HG03457 (cell line): ENCODE measurements around the gene CPXM1.
"Not testable (repeated sequence)": the region's sequence is repeated elsewhere in the genome, so short reads cannot be mapped to it uniquely, and the experiment has no call there.

Source experiments
- ATAC-seq: cut with Tn5 transposase; IDR thresholded peaks from one replicate; pipeline ENCODE4 v1.9.1; 2021; ENCODE audit warnings: moderate number of reproducible peaks; ENCODE audit not compliant: unreplicated experiment

CPXM1 gene

GRCh38 chr20:2800521-2801285 is at the start of gene CPXM1:
Gene CPXM1, minus strand, starts transcription at chr20:2800627. Its CDS starts 55 bp downstream, at chr20:2800572.
- no peak for ATAC-seq

DNA sequence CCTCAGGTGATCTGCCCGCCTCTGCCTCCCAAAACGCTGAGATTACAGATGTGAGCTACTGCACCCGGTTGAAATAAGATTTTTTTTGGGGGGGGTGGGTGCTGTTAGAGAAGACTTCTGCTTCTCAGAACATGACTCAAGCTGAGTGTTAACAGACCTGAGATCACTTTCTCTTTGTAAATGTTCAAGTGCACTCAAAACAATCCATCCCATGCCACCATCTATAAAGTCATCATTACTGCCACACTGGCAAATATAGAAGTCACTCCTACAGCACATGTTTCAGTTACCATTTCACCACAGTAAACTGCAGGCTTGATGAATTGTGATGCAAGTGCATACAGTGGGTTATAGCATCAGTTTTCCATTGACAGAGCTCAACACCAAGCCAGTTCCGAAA is 49.1 kb upstream of the CPXM1 start:
- no peak for ATAC-seq

DNA sequence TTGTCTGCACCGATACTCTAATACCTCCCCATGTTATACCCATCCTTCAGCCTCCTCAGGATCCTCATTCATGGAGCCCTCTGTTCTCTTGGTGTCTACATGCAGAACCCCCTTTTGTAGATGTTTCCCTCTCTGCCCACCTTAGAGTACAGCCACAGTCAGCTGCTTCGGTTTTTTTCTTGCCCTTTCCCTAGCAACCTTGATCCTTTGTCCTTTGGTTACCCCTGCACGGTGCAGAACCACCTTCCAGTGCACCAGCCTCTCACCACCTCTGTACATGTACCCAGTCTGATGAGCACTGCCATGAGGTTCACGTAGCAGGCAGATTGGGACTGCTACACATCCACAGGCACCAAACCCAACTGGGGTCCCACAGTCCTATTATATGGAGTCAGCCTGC is 47.4 kb upstream of the CPXM1 start:
- no peak for ATAC-seq

GRCh38 chr20:2846698-2847097 is 46.3 kb upstream of the CPXM1 start:
- ATAC-seq = no peak

GRCh38 chr20:2845607-2846006 is 45.2 kb upstream of the CPXM1 start:
- no peak for ATAC-seq

DNA sequence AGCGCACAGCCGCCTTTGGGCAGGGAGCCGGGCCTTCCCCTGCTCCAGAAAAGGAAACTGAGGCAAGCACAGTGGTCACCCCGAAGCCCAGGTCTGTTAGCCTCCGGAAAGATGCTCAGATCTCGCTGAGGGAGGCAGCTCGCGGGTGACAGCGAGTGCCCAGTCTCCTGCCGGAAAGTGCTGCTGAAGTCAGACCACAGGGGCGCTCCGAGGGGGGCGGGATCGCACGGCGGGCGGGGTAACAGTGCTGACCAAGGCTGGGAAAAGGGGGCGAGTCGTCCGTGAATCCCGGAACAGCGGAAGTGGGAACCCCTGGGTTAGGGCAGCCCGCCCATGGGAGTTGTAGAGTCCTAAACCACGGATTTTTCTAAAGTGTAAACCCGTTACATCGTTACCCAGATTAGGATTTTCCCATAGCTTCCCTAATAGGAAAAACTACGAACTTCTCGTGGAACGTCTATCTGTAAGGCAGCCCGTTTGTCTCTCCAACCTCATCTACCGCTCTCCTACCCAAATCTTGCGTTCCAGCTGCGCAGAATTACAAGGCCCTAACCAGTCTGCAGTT is 40.6 kb upstream of the CPXM1 start:
- ATAC-seq = peak; percentile 21

GRCh38 chr20:2840138-2840966 is 39.9 kb upstream of the CPXM1 start, which contains the start of the genes PCED1A and VPS16:
Gene PCED1A, minus strand, starts transcription at chr20:2840655. Its CDS starts 743 bp downstream, at chr20:2839912.
Gene VPS16, plus strand, starts transcription at chr20:2840745. Its CDS starts 30 bp downstream, at chr20:2840775.
- ATAC-seq = peak; percentile 72

DNA sequence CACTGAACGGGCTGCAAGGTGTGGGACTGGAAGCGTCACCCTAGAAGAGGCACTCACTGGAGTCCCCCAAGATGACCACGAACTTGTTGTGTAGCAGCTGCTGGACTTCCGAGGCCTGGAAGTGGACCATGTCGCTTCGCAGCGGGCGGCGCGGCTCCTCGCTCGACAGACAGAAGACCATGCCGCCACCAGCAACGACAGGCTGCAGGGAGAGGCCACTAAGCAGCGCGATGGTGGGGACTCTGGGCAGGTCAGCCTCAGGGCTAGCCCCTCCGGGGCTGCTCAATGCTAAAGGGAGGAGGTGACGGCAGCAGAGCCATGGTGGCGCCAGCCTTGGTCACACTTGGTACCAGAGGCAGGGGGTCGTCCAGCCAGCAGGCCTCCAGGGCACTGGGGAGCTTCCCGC is 39.3 kb upstream of the CPXM1 start:
- no peak for ATAC-seq

DNA sequence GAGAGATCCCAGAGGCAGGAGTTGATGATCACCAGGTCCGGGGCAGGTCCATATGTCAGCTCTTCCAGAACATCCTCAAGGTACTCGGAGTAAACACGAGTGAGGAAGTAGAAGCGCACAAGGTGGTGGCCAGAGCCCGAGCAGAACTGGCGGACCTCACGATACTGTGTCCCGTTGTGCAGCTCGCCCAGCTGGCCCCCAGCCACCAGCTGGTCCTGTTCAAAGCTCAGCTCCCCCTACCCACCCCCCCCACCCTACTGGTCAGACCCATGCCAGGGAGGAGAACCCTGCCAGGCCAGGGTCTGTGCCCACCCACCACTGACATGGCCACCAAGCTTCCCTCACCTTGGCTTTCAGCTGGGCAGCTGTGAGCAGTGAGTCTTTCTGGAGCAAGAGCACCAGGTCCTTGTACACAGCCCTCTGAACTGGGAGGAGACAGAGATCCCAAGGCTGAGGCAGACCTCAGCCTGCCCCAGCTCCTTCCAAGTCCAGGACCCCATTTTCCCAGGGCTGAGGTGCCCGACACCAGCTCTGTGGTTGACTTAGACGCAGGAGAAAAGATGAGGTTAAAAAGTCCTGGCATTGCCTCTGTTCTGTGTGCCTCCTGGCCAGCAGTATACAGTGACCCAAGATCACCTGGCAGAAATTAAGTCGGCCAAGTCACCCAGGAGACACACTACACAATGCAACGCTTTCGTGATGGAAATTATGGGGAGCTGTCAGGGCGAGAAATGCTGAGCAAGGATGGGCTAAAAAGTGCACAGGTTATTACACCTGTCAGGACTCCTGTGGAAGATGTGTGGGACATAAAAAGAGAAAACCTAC is 38.6 kb upstream of the CPXM1 start:
- ATAC-seq = no peak

DNA sequence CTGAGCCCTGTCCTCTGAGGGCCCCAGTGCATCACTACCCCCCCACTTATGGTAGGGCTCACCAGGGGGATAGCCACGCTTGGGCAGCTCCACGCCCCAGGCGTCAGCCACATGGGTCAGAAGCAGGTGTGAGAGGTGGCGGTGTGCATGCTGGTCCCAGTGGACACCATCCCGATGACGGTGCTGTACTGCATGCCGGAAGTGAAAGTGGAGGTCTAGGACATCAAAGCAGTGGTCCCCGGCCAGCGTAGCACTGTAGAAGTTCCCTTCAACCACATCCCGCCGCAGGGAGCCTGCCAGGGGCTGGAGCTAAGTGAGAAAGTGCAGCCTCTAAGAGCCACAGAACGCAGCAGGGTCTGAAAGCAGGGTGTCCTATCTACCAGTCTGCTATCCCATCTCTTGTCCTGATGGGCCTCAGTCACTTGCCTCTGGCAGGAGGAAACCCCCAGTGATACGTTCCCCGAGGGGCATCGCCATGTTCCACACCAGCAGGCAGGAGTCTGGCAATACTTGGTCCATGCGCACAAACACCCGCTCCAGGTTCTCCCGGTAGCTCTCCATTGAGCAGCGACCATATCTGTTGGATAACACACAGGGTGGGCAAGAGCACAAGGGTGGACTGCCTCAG is 37.9 kb upstream of the CPXM1 start:
- no peak for ATAC-seq

DNA sequence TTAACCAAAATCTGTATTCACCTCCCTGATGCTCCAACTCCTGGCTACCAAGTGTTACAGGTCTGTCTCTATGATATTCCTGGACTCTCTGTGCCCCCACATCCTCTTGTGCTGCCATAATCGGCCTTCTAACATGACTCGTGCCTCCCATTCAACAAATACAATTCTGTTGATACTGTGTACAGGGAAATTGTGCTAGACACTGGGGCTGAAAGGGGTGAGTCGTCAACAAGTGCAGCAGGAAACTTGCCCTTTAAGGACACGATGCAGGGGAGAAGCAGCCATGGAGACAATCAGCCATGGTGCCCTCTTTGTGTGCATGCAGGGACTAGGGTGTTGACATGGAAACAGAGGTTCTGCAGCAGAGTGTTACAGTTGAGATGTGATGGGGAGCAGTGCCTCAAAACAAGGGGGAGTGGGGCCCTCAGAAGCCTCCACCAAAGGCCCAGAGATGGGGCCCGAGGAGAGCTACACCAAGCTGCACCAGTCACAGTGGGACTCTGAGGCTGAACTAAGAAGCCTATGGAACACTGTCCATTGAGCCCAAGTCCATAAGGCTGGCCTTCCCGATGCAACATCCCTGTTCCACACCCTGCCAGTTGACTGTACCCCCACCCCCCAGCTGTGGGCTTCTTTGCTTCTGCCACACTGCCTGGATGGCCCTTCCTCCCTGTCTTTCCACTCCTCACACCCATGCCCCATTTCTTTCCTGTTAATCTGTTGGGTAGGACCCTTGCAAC is 37.0 kb upstream of the CPXM1 start:
- ATAC-seq = no peak

- no peak for ATAC-seq
These were observed 35.6 kb upstream of the CPXM1 start for GRCh38 chr20:2836035-2836434.

DNA sequence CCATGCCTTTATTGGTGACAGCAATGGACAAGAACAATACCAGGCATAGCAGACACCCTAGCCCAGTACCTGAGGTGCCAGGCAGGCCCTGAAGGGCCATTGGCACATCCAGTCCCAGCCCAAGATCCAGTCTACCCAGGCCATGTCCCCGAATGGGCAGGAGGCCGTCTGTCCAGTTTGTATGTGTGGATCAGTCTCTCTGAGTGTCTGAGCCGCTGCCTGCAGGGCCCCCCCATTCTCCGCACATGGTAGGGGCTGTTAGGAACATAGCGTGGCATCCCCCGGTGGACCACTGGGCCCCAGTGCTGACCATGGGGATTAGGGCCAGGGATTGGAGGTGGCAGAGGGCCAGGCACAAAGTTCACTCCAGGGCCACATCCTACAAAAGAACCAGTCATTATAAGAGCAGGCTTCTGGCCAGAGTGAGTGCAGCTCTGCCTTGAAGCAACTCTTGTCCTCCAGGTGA is 34.9 kb upstream of the CPXM1 start:
- no peak for ATAC-seq

DNA sequence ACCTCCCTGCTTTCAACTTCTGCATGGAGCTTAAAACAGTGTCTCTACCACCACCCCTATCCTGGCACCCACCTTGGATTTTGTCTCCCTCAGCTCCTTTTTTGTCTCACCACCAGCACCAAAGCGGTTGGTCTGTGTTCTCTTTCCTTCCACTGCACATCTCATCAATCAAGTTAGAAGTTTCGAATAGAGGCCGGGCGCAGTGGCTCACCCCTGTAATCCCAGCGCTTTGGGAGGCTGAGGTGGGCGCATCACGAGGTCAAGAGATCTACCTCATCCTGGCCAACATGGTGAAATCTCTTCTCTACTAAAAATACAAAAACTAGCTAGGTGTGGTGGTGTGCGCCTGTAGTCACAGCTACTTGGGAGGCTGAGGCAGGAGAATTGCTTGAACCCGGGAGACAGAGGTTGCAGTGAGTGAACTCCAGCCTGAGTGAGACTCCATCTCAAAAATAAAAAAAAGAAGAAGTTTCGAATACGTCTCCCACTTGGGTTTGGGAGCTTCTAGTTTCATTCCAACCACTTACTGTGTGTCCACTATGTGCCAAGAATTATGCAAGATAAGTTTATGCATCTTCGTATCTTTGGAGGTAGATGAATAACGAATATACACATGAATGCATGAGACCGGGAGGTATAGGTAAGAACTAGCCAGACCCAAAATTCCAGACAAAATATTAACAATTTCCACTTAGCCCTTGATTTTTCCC is 34.1 kb upstream of the CPXM1 start:
- no peak for ATAC-seq

GRCh38 chr20:2833761-2834160 is 33.3 kb upstream of the CPXM1 start:
- no peak for ATAC-seq

DNA sequence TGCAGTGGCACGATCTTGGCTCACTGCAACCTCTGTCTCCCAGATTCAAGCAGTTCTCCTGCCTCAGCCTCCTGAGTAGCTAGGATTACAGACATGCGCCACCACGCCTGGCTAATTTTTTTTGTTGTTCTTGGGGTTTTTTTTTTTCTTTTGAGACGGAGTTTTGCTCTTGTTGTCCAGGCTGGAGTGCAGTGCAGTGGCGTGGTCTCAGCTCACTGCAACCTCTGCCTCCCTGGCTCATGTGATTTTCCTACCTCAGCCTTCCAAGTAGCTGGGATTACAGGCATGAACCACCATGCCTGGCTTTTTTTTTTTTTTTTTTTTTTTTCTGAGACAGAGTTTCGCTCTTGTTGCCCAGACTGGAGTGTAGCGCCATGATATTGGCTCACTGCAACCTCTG is 30.8 kb upstream of the CPXM1 start:
- ATAC-seq = not testable (repeated sequence)

- no peak for ATAC-seq
These were observed 28.9 kb upstream of the CPXM1 start for GRCh38 chr20:2829376-2829775.

GRCh38 chr20:2826655-2827054 is 26.2 kb upstream of the CPXM1 start:
- no peak for ATAC-seq

- ATAC-seq = no peak
These were observed 25.3 kb upstream of the CPXM1 start for GRCh38 chr20:2825761-2826160.
